ENCODE results near the gene HNF4A.

The HNF4A gene

GRCh38 chr20:44411757-44412401 lies 56.4 kb downstream of the HNF4A start:
- Histone ChIP-seq H3K9ac (ENCODE audit: low read length) (no peak overlapping the region), H3K27me3 (ENCODE audit: control insufficient read depth in 1 of 2, insufficient read depth in 2 of 2, low read length in 2 of 2) (peaks cover 0 to 14% of the 10 kb centered on the region in 2 donors), H3K9me3 (ENCODE audit: low read length) (no peaks in the 10 kb centered on the region), H3K4me1 (ENCODE audit: insufficient read depth, low read length) (no peaks in the 10 kb centered on the region), H3K27ac (ENCODE audit: low read depth, low read length) (no peak overlapping the region), H3K4me3 (ENCODE audit: low read depth in 1 of 2, low read length in 2 of 2) (no peak overlapping the region), H3K36me3 (ENCODE audit: insufficient read depth, low read length) (no peaks in the 10 kb centered on the region)

DNA sequence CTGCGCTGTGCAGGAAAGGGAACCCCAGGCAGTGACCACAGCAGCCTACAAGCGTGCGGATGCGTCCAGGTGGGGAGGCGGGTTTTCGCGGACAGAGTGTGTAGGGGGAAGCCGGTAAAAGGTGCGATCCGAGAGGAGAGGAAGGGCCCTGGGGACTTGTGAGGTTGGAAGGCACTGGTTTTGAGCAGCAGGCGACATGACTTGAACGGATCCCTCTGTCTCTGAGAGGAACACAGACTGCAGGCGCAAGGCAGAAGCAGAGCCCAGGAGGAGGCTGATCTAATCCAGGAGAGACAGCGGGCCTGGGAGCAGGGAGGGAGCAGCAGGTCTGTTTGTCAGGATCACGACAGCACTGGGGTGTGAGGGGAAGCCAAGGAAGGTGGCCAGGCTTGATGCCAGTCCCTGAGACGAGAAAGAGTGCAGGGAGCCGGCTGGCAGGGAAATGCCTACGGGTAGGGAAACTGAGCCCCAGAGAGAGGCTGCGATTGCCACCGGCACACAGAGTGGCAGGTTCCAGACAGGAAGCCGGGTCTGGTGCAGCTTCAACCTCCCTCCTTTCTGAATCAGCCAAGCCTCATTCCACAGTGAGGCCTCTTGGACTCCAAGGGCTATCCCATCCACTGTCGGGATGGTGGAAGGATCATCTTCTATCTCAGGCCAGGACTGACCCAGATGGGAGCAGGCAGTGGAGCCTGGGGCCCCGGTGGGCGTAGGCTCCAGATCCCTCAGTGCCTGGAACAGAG lies 57.1 kb downstream of the HNF4A start:
- H3K9ac ChIP-seq (ENCODE audit: low read length) = no peak overlapping the region
- H3K9me3 ChIP-seq (ENCODE audit: low read length) = no peaks in the 10 kb centered on the region
- no peak overlapping the region for H3K27ac ChIP-seq (ENCODE audit: low read depth, low read length)
- no peaks in the 10 kb centered on the region for H3K36me3 ChIP-seq (ENCODE audit: insufficient read depth, low read length)
- no peaks in the 10 kb centered on the region for H3K4me1 ChIP-seq (ENCODE audit: insufficient read depth, low read length)
- peaks cover 0 to 14% of the 10 kb centered on the region in 2 donors for H3K27me3 ChIP-seq (ENCODE audit: control insufficient read depth in 1 of 2, insufficient read depth in 2 of 2, low read length in 2 of 2)
- no peak overlapping the region for H3K4me3 ChIP-seq (ENCODE audit: low read depth in 1 of 2, low read length in 2 of 2)

GRCh38 chr20:44413575-44414345 lies 58.3 kb downstream of the HNF4A start:
- Histone ChIP-seq H3K4me3 (ENCODE audit: low read depth in 1 of 2, low read length in 2 of 2) (no peak overlapping the region), H3K4me1 (ENCODE audit: insufficient read depth, low read length) (no peaks in the 10 kb centered on the region), H3K9me3 (ENCODE audit: low read length) (no peaks in the 10 kb centered on the region), H3K27me3 (ENCODE audit: control insufficient read depth in 1 of 2, insufficient read depth in 2 of 2, low read length in 2 of 2) (peaks cover 0 to 14% of the 10 kb centered on the region in 2 donors), H3K36me3 (ENCODE audit: insufficient read depth, low read length) (no peaks in the 10 kb centered on the region), H3K9ac (ENCODE audit: low read length) (no peak overlapping the region), H3K27ac (ENCODE audit: low read depth, low read length) (no peak overlapping the region)

GRCh38 chr20:44414346-44414714 lies 58.8 kb downstream of the HNF4A start:
- Histone ChIP-seq H3K9me3 (ENCODE audit: low read length) (no peaks in the 10 kb centered on the region), H3K27ac (ENCODE audit: low read depth, low read length) (no peak overlapping the region), H3K36me3 (ENCODE audit: insufficient read depth, low read length) (no peaks in the 10 kb centered on the region), H3K27me3 (ENCODE audit: control insufficient read depth in 1 of 2, insufficient read depth in 2 of 2, low read length in 2 of 2) (peaks cover 0 to 14% of the 10 kb centered on the region in 2 donors), H3K4me1 (ENCODE audit: insufficient read depth, low read length) (no peaks in the 10 kb centered on the region), H3K4me3 (ENCODE audit: low read depth in 1 of 2, low read length in 2 of 2) (no peak overlapping the region), H3K9ac (ENCODE audit: low read length) (no peak overlapping the region)

- H3K4me3 ChIP-seq (ENCODE audit: low read depth in 1 of 2, low read length in 2 of 2) = no peak overlapping the region
Measured at GRCh38 chr20:44414808-44415207, 59.3 kb downstream of the HNF4A start.

DNA sequence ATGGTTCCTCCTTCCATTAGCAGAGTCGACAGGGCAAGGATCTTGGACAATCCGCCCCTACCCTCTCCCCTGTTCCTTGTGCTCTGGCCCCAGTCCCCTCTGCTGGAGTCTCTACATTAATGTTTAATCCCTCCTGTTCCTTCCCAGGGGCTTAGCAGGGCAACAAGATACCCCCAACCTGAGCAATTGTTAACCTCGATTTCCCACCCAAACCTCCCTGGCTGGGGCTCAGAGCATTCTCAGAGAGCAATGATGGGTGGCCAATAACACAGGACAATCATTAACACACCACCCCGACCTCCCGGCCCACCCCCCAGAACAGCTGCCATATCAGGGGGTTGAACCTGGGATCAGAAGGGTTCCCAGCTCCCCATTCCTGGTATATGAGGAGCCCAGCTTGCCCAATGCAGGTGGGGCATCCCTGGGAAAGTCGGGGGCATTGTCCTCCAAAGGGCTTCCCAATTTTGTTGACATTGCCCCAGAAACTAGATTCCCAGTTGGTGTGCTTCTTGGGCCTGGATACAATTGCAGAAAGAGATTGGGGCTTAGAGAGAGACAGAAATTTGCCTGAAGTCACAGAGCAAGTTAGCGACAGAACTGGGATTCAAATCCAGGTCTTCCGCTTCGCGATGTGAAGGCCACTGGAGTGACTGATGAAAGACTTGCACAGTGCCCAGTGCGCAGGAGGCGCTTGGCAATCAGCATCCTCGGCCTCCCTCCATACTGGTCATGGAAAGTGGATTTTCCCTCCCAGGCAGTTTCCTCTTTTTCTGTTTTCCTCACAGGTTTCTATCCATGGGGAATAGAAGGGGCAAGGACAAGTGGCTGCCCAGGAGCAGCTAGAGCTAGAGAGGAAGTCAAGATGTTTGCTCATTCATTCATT lies 60.6 kb downstream of the HNF4A start:
- Histone ChIP-seq H3K27ac (ENCODE audit: low read depth, low read length) (no peak overlapping the region), H3K9me3 (ENCODE audit: low read length) (no peaks in the 10 kb centered on the region), H3K36me3 (ENCODE audit: insufficient read depth, low read length) (no peaks in the 10 kb centered on the region), H3K27me3 (ENCODE audit: control insufficient read depth in 1 of 2, insufficient read depth in 2 of 2, low read length in 2 of 2) (peaks cover 0 to 14% of the 10 kb centered on the region in 2 donors), H3K9ac (ENCODE audit: low read length) (no peak overlapping the region), H3K4me1 (ENCODE audit: insufficient read depth, low read length) (no peaks in the 10 kb centered on the region), H3K4me3 (ENCODE audit: low read depth in 1 of 2, low read length in 2 of 2) (no peak overlapping the region)

More at GRCh38 chr20:44414808-44415207, 59.3 kb downstream of the HNF4A start:
- Histone ChIP-seq H3K9ac (ENCODE audit: low read length) (no peak overlapping the region), H3K36me3 (ENCODE audit: insufficient read depth, low read length) (no peaks in the 10 kb centered on the region), H3K4me1 (ENCODE audit: insufficient read depth, low read length) (no peaks in the 10 kb centered on the region), H3K9me3 (ENCODE audit: low read length) (no peaks in the 10 kb centered on the region), H3K27me3 (ENCODE audit: control insufficient read depth in 1 of 2, insufficient read depth in 2 of 2, low read length in 2 of 2) (peaks cover 0 to 14% of the 10 kb centered on the region in 2 donors), H3K27ac (ENCODE audit: low read depth, low read length) (no peak overlapping the region)

GRCh38 chr20:44418069-44418905 lies 62.8 kb downstream of the HNF4A start:
- H3K9ac ChIP-seq (ENCODE audit: low read length) = no peak overlapping the region
- H3K36me3 ChIP-seq (ENCODE audit: insufficient read depth, low read length) = no peaks in the 10 kb centered on the region

GRCh38 chr20:44419131-44419844 lies 63.8 kb downstream of the HNF4A start:
- Histone ChIP-seq H3K9me3 (ENCODE audit: low read length) (no peaks in the 10 kb centered on the region), H3K4me1 (ENCODE audit: insufficient read depth, low read length) (no peaks in the 10 kb centered on the region), H3K36me3 (ENCODE audit: insufficient read depth, low read length) (no peaks in the 10 kb centered on the region), H3K27me3 (ENCODE audit: control insufficient read depth in 1 of 2, insufficient read depth in 2 of 2, low read length in 2 of 2) (peaks cover 0 to 1% of the 10 kb centered on the region in 2 donors), H3K9ac (ENCODE audit: low read length) (no peak overlapping the region), H3K4me3 (ENCODE audit: low read depth in 1 of 2, low read length in 2 of 2) (no peak overlapping the region), H3K27ac (ENCODE audit: low read depth, low read length) (no peak overlapping the region)

More at GRCh38 chr20:44418069-44418905, 62.8 kb downstream of the HNF4A start:
- Histone ChIP-seq H3K4me1 (ENCODE audit: insufficient read depth, low read length) (no peaks in the 10 kb centered on the region), H3K4me3 (ENCODE audit: low read depth in 1 of 2, low read length in 2 of 2) (no peak overlapping the region), H3K27me3 (ENCODE audit: control insufficient read depth in 1 of 2, insufficient read depth in 2 of 2, low read length in 2 of 2) (peaks cover 0 to 11% of the 10 kb centered on the region in 2 donors), H3K27ac (ENCODE audit: low read depth, low read length) (no peak overlapping the region), H3K9me3 (ENCODE audit: low read length) (no peaks in the 10 kb centered on the region)

GRCh38 chr20:44420497-44420896 lies 65.0 kb downstream of the HNF4A start:
- no peaks in the 10 kb centered on the region for H3K4me1 ChIP-seq (ENCODE audit: insufficient read depth, low read length)
- H3K9ac ChIP-seq (ENCODE audit: low read length) = no peak overlapping the region
- H3K36me3 ChIP-seq (ENCODE audit: insufficient read depth, low read length) = no peaks in the 10 kb centered on the region
- no peak overlapping the region for H3K4me3 ChIP-seq (ENCODE audit: low read depth in 1 of 2, low read length in 2 of 2)
- no peaks in the 10 kb centered on the region for H3K27me3 ChIP-seq (ENCODE audit: control insufficient read depth in 1 of 2, insufficient read depth in 2 of 2, low read length in 2 of 2)
- no peaks in the 10 kb centered on the region for H3K9me3 ChIP-seq (ENCODE audit: low read length)
- H3K27ac ChIP-seq (ENCODE audit: low read depth, low read length) = no peak overlapping the region

DNA sequence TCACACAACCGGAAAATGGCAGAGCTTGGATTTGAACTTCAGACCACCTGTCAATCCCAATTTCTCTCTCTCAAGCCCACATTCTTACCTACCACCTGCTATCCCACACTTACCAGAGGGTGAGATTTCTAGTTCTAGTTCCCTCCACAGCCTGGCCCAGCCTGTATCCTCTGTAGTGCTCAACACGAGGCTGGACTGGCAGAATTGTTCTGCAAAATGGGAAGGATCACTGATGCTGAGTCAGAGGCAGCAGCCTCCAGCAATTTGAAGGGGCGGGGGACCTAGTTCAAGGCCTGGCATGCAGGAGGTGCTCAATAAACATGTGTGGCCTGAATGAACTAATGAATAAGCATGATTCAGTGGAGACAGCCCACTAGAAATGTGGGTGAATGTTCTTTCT lies 66.6 kb downstream of the HNF4A start:
- Histone ChIP-seq H3K9ac (ENCODE audit: low read length) (no peak overlapping the region), H3K4me3 (ENCODE audit: low read depth in 1 of 2, low read length in 2 of 2) (no peak overlapping the region), H3K27ac (ENCODE audit: low read depth, low read length) (no peak overlapping the region), H3K4me1 (ENCODE audit: insufficient read depth, low read length) (no peaks in the 10 kb centered on the region), H3K36me3 (ENCODE audit: insufficient read depth, low read length) (no peaks in the 10 kb centered on the region), H3K27me3 (ENCODE audit: control insufficient read depth in 1 of 2, insufficient read depth in 2 of 2, low read length in 2 of 2) (no peaks in the 10 kb centered on the region), H3K9me3 (ENCODE audit: low read length) (no peaks in the 10 kb centered on the region)
